Left renal pelvis (tissue), 4 donors: ENCODE data around the gene EVX1. TPM values are rescaled to one million over a fixed set of nuclear protein-coding genes. Genes with fewer than 3 reads are reported as not detected.

ENCODE experiments used
- DNase-seq, 4 donors: peaks; one replicate each; pipeline ENCODE4 v3.0.0-alpha.2; 2013; ENCODE audit warnings: low read depth in 4 of 4, low spot score in 3 of 4
- polyA plus RNA-seq, 4 donors: library from polyadenylated mRNA; unstranded; fragments of 120-200 nt; gene quantifications; one replicate each; pipeline ENCODE4 v1.2.1, GENCODE V29; 2013; ENCODE audit not compliant: insufficient read length in 4 of 4

The EVX1 gene
- polyA plus RNA-seq, 4 donors, result 0.07 to 0.08 TPM; not detected in 2

DNA sequence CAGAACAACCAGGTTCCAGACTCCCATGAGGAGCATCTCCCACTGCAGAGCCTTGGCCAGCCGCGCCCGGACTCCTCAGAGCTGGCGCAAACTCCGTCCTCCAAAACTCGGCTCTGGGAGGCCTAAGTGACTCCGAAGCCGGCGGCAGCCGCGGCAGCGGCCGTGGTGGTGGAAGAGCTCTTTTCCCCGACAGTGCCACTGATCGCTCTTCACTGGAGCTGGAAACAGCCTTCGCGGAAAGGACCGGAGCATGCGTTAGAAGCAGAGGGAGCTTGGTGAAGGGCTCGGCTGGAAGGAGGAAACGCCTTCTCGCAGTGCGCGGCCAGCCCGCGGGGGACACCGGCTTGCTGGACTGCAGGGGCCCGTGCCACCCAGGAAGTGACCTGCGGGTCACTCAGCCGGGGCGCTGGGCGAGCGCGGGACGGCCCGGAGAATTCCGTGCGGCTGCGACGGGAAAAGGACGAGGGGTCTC is 37.7 kb upstream of the EVX1 start:
- no peak for DNase-seq

DNA sequence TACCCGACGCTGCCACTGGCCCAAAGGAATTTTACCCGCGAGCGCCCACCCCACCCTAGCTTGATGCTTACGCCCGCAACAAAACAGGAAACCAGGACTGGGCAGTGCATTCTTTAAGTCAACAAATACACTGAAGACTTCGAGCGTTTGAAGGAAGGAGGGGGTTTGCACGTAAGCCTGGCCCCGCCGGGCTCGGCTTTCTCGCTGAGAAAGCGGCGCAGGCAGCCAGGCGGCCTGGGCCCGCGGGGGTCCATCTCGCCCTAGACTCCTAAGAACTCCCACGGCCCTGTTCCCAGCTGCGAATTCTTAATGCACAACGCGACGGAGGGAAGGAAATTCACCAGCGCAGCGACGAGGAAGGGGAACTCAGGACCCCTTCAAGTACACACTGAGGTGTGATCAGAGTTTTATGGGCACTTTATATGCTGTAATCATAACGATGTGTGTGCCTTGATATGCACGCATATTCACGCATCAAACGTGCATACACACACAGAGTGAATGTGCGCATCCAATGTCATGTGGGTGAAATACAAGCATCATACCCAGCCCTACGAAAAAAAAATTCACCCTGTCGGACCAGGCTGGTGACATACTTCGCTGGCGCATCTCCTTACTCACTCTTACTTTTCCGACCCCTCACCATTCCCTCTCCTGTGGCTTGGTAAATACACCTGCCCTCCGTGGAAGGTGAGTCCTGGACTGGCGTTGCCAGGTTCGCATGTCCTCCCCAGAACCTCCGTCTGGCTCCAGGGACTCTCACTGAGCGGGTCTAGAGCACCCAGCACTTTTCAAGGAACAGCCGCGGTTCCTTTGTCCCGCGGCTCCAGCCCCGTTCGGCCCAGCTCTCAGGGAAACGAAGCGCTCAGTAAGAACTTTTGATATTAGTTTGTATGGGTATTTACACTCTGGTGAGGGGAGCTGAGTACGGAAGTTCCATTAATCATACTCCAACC is 37.0 kb upstream of the EVX1 start:
- no peak for DNase-seq

DNA sequence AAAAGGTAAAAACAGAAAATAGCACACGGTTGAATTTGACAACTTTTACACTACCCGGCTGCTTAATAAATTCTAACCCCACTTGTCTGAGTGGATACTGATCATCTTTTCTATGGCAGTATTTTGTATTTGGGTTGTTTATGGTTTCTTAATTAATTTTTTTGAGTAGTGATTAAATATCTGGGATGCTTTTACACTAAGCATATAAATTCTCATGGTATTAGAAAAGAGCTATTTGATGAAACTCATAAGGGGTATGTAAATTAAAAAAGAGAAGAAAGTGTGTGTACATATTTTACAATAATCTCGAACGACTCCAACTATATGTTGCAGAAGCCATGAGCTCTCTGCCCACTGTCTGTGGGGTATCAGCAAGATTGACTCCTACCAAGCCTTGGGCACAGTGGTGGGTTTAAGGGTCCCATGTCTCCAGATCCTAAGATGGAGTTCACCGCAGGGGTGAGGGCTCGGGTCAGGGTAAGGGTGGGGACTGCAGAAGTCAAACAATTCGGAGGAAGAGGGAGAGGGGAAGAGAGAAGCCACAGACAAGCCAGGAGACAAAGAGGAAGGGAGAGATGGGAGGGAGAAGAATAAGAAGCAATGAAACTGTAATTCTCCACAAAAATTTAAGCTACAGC is 35.1 kb upstream of the EVX1 start:
- DNase-seq, result no peak

DNA sequence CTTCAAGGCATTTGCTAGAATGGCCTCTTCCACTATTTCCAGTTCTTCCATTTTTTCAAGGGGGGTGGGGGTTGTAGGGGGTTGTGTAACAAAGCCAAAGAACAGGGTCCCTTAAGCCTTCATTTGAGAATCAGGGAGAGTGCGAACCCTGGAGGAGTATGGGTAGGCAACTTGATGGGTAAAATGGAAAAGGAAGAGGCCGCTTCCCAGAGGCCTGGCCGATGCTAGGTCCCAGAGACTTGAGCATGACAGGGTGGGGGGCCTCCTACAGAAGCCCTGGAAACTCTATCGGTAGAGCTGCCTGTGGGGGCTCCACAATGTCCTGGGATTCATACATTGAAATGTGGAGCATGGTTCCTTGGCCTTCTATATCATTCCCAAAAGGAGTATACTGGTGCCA is 33.6 kb upstream of the EVX1 start:
- no peak for DNase-seq

DNA sequence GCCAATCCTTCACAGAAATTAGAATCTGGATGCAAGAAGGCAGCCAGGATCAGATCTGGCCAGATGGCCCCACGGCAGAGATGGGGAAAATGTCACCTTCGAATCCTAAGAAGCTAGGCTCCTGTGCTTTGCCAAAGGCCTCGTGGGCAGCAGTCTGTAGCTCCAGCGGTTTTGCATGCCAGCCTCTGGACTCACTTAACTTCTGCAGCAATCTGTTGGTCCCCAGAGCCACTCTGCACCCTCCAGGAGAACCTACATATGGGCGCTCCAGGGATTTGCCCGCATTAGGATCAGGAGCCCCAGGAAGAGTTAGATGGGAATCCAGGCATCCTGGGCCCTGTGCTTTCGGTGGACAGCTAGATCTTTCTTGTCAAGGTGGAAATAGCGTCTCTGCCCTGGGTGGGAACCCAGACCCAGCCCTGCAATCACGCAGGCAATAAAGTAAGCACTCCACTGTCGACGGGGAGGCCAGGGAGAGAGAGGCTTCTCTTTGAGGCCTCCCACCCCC is 32.6 kb upstream of the EVX1 start:
- DNase-seq, result no peak

DNA sequence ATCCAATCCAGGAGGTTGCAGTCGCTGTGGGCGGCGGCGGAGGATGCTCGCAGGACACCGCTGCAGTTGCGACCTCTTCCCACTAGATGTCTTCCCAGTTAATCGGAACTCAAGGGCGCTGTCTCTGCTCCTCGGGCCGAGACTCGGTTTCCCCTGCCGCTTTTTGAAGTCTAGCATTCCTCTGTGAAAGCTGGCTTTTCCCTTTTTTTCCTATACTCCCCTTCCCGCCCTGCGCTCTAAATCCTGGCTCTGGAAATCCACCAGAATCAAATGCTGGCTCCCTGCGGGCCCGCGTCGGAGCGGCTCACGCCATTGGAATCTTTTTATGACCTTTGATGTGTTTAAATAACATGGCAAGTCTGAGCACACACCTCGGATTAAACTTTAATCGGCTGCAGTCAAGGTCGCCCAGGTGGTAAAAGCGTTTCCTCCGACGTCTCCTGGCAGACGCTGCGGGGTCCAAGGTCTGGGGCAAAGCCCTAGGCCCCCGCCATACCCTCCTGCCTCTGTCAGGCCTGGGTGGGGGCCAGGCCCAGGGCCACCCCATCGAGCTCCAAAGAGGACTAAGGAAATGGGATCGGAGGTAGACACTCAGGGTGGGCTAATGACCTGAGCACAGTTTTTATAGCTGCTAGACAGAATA is 32.0 kb upstream of the EVX1 start:
- DNase-seq, result no peak

DNA sequence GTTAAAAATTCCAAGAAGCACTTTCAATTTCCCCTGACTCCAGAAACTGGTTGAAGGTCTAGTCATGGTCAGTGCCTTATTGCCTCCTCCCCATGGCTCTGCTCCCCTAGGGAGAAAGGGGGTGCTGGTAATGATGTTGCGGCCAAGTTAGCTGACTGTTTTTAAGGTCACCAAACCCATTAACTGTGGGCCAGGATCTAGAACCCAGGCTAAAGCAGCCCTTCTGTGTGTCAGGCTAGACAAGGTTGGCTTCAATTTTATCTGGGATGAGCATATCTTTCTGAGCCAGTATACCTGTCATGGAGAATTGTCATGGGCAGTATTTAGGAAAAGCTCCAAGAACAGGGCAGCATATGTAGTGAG is 31.5 kb upstream of the EVX1 start:
- no peak for DNase-seq

DNA sequence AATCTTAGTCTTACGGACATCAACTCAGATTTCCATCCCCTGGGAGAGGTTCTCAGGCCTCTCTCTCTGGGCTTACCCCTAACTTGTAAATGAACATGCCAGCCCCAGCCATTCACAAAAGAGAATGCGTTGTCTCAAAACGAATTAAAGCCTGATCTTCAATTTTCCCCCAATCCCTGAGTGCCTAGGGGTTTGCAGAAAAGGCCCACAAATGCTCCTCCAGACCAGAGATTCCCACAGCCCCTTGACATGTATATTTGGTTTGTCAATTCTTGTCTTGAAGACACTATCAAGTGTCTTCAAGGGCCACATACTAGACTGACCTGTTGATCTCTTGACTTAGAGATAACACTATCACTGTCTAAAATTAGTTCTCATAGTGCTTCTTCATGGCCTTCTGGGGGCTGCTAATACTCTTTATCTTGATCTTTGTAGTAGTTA is 30.8 kb upstream of the EVX1 start:
- DNase-seq, result no peak

DNA sequence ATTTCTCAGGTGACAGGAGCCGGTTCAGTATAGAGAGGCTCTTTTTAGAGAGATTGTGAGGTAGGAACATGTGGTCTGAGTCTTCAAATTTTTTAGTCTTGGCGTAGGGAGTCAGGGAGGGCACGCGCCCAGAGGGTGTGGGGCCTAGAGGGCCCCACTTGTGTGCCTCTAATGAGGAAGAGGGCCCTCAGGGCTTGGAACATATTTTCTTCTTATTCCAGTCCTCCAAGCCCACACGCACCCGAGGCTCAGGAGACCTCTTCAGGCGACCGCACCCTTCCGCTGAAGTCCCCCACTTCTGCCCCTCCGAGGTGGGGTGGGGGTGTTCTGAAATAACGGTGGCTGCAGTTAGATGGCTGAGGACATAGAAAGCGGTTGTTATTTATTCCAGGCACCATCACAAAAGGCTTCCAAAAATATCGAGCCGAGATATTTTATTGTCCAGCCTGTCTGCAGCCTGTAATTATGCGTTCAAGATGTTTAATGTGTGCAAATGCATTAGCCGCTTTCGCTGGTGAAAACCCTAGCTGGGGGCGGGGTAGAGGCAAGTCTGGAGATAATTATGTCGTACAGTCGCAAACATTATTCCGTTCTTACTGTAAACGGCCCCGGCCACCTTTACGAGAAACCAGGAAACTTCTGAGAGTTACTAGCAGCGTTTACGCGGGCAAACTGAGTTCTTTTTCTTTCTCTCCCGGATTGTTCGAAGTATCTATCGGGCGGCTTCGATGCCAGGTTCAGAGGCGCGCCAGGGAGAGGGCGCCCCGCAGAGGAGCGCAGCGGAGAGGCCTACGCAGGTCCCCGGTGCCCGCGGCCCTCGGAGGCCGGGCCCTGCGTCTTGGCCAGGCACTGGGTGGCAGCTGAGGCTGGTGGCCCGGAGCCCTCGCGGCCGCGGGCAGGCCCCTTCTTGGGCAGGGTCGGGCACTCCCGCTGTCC is 29.8 kb upstream of the EVX1 start:
- DNase-seq, result no peak

DNA sequence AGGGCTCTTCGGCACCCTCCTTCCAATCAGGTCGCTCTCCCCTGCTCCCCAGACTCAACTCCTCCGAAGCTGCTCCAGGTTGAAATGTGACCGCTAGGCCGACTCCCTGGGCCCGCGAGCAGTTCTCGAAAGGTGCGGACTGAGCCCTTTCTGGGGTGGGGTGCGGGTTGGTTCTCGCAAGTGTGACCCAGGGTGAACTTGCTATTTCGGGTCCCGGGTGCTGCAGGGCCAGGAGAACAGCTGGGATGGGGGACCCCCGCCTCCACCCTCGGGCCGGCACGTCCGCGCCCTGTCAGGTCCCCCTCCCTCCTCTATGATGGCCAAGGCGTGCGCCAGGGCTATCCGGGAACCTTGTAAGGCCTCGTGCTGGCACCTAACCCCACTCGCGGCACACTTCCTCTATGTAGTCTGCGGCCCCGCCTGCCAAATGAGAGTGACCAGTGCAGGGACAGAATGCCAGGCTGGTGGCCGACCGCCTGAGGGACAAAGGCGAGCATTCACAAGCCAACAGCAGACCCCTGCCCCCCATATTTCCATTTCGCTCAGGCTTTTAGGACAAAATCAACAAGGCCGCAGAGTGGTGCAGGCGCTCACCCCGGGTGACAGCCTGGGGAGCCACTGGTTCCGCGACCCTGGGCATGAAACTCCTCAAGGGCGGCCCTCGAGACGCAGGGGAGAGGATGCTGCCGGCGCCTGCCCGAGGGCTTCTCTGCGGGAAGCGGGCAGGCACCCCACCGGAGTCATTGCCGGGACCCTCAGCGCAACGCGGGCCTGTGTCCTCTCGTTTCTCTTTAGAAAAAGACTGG is 29.0 kb upstream of the EVX1 start:
- no peak for DNase-seq

DNA sequence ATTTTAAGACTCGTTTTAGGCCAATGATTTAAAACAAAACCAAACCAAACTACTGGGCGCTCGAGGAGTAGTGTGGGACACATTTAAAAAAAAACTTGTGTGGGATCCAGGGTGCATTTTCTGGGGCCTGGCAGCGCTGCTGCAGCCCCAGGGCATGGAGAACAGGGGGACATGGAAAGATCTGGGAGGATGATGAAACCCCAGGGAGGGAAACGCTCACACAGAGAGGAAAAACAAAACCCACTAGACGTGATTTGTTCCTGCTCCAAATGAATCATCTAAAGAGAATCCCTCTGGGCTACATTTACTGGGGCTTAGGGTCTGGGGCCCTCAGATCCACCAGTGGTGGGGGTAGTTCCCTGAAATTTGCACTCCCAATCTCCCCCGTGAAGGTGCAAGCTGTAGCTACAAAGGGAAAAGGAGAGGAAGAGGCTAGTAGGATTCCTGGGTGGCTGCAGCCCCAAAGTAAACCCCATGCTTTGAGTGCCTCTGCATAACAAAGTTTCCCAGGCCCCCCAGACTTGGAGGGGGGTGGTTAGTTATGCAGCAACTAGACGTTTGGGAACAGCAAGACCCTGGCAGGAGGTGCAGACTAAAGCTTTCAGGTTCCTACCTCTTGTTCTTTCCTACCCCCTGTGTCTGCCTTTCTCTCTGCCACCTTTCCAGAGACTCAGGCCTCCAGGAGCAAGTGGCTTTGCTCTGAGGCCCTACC is 28.2 kb upstream of the EVX1 start:
- no peak for DNase-seq

DNA sequence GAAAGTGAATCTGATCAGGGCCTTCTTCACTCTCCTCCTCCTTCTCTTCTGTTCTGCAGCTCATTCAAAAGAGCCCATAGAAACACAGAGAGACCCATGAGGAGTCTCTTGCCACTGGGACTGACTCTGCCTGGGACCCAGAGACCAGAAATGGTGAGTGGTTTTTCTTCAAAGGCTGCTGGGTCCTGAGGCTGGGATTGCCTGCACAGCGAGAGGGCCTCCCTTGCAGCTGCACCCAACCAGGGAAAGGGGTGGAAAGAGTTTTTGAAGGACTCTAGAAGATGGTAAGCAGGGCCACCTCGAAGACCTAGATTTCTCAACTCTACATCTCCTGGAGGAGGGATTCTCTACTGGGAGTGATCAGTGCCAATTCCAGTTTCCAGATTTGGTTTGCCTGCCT is 27.2 kb upstream of the EVX1 start:
- DNase-seq, result no peak

DNA sequence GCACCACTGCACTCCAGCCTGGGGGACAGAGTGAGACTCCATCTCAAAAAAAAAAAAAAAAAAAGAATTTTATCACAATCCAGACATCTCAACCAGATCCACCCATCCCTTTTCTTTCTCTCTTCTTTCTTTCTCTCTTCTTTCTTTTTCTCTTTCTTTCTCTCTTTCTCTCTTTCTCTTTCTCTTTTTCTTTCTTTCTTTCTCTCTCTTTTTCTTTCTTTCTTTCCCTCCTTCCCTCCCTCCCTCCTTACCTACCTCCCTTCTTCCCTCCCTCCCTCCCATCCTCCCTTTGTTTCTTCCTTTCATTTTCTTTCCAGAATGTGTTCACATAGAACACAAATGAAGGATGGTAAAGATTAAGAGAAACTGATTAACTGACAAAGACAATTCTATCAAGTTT is 24.7 kb upstream of the EVX1 start:
- DNase-seq, result no peak

DNA sequence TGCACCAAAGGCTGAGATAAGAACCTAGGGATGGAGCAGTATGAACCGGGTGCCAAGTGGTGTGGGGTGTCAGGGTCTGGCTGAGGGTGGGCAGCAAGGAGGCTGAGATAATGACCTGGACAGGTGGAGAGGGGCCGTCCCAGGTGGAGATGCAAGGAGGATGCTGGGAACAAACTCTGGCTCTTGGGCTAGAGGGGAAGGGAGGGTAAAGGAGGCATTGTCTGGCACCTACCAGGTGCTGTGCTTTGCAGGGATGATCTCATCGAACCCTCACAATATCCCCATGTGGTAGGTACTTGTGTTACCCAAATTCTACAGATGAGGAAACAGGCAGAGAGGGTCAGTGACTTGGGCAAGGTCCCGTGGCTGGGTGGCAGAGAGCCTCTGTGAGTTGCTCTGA is 22.8 kb upstream of the EVX1 start:
- DNase-seq, result no peak

DNA sequence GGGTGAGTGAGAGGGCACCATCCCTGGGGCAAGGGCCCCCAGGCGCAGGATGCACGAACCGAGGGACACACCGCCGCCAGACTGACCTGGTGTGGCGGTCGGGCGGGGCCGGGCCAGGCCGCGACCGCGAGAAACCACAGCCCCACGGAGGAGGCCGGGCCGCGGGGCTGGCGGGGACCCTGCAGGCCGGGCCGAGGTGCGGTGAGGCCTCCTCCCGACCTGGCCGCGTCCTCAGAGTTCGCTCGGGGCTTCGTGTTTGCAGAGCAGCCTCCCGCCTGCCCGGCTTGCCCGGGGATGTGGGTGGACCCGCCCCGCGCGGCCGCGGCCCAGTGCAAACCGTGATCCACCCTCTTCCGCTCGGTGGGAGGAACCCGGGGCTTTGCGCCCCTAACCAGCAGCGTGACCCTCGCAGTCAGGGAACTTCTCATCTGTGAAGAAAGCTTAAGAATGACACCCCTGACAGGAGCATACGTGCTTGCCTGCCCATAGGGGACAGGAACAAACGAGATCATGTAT is 22.1 kb upstream of the EVX1 start:
- DNase-seq, result no peak

DNA sequence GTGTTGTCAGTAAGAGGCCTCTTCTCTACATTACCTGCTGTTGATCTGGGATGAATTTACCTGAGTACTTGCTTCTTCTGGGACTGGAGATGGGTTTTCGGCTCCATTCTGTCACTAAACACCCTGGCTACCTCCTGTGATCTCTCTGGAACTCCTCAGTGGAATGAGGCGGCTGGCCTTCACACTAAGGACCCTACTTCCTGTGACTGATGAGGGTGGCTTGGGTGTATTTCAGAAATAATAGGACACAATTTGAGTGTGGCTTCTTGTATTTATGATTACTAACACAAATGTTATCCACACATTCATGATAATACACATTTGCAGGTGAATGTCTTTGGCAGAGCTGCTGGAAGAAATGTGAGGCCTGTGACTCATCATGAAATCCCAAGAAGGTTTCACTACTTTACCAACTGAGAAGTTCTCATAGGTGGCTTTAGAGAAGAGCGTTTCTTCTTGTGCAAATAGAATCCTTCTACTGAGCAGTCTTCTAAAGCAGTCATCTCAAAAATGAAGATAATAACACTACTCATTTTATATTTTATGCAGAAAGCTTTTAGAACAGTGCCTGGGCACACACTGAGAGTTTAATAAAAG is 21.3 kb upstream of the EVX1 start:
- no peak for DNase-seq

DNA sequence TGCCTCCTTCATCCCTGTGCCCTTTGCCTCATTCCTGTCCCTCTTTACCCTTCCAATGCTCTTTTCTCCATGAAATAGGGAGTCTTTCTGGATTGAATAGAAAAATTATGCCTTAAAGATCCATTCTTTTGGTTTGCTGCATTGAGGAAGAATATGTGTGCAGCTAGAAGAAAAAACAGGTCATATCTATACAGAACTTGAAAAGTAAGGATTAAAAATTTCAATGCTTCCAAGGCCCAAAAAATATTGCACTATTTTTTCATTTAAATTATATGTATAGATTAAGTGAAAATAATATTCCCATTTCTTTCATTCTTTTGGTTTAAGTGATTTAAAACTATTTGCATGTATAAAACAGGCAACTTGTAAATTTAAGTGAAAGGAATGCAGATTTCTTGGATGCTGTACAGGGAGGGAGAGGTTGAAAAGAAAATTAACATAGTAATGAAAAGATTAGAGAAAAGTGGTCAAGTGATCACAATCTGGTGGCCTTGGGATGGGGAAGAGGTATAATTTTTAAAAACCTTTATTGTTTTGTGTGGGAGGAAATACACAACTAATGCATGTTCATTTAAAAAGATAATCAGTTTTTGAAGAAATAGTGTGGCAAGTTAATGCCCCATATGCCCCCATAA is 18.5 kb upstream of the EVX1 start:
- DNase-seq, result no peak
